HEK293 (cell line): Measurements from ENCODE around the gene MTA1.

Source experiments
- CTCF ChIA-PET: fragments of 350-600 bp; formaldehyde crosslinking; extraction: SDS; loops from one replicate; lab custom pipeline; 2021; ENCODE audit warnings: antibody characterized with exemption; lab: Yijun Ruan, JAX
- POLR2A ChIA-PET: fragments of 300-600 bp; formaldehyde crosslinking; extraction: SDS; loops from one replicate; lab custom pipeline; 2020; ENCODE audit warnings: antibody characterized with exemption, inconsistent platforms; lab: Yijun Ruan, JAX
- H3K27ac ChIP-seq: fragments of 200-500 bp; sonication (Bioruptor generic); 2 replicates; pipeline ENCODE4 v1.5.1; 2014; ENCODE audit warnings: low read depth, low read length, control low read depth, inconsistent platforms; ENCODE audit errors: extremely low read depth
- H3K36me3 ChIP-seq, 2 experiments: fragments of 200-500 bp in 1 of 2; sonication (Bioruptor generic) in 1 of 2; 1 replicate in 1 of 2; 2 replicates in 1 of 2; pipeline ENCODE4 v1.5.1; 2014 to 2017; ENCODE audit warnings: inconsistent platforms in 2 of 2, low read length in 2 of 2; ENCODE audit not compliant: control insufficient read depth in 2 of 2, insufficient read depth in 1 of 2
- H3K4me1 ChIP-seq: fragments of 200-500 bp; sonication (Bioruptor generic); 2 replicates; pipeline ENCODE4 v1.5.1; 2014; ENCODE audit warnings: mild to moderate bottlenecking, low read length, inconsistent platforms; ENCODE audit not compliant: control insufficient read depth, insufficient read depth
- H3K4me3 ChIP-seq: 2 replicates; pipeline ENCODE4 v1.5.1; 2011; ENCODE audit warnings: low read depth, mild to moderate bottlenecking, control low read depth, low read length, moderate library complexity
- H3K9me3 ChIP-seq: fragments of 200-500 bp; sonication (Bioruptor generic); 2 replicates; pipeline ENCODE4 v1.5.1; 2014; ENCODE audit warnings: low read depth, low read length, inconsistent platforms; ENCODE audit not compliant: control insufficient read depth, insufficient read depth
- EGR2 ChIP-seq: fragments of 450-650 bp; formaldehyde crosslinking; IDR thresholded peaks from 2 replicates; pipeline ENCODE4 v1.5.1; 2016; ENCODE audit warnings: low read depth, missing biosample characterization, missing genetic modification characterization
- IKZF3 ChIP-seq: fragments of 450-650 bp; IDR thresholded peaks from 2 replicates; pipeline ENCODE4 v1.5.0; 2018; ENCODE audit warnings: missing biosample characterization, mild to moderate bottlenecking, missing genetic modification characterization, moderate library complexity
- KLF10 ChIP-seq: fragments of 450-650 bp; IDR thresholded peaks from 2 replicates; pipeline ENCODE4 v1.5.1; 2018; ENCODE audit warnings: missing biosample characterization, mild to moderate bottlenecking, missing genetic modification characterization
- KLF7 ChIP-seq: fragments of 450-650 bp; formaldehyde crosslinking; IDR thresholded peaks from 2 replicates; pipeline ENCODE4 v1.5.1; 2016; ENCODE audit warnings: missing biosample characterization, missing genetic modification characterization, borderline replicate concordance
- KLF8 ChIP-seq: fragments of 450-650 bp; formaldehyde crosslinking; IDR thresholded peaks from 2 replicates; pipeline ENCODE4 v1.5.1; 2016; ENCODE audit warnings: missing biosample characterization, missing genetic modification characterization
- SCRT1 ChIP-seq: fragments of 450-650 bp; formaldehyde crosslinking; IDR thresholded peaks from 2 replicates; pipeline ENCODE4 v1.5.1; 2016; ENCODE audit warnings: missing biosample characterization, missing genetic modification characterization, borderline replicate concordance
- ZBTB26 ChIP-seq: fragments of 450-650 bp; formaldehyde crosslinking; optimal IDR thresholded peaks from 2 replicates; pipeline ENCODE3; 2016; ENCODE audit warnings: missing biosample characterization, mild to moderate bottlenecking, missing genetic modification characterization
- ZBTB8A ChIP-seq: fragments of 450-650 bp; formaldehyde crosslinking; IDR thresholded peaks from 2 replicates; pipeline ENCODE4 v1.5.1; 2016; ENCODE audit warnings: missing biosample characterization, missing genetic modification characterization
- ZNF18 ChIP-seq: fragments of 450-650 bp; formaldehyde crosslinking; IDR thresholded peaks from 2 replicates; pipeline ENCODE4 v1.5.1; 2016; ENCODE audit warnings: missing biosample characterization, missing genetic modification characterization
- ZNF223 ChIP-seq: fragments of 450-650 bp; formaldehyde crosslinking; IDR thresholded peaks from 2 replicates; pipeline ENCODE4 v1.5.1; 2016; ENCODE audit warnings: missing biosample characterization, missing genetic modification characterization
- ZNF24 ChIP-seq: fragments of 450-650 bp; formaldehyde crosslinking; IDR thresholded peaks from 2 replicates; pipeline ENCODE4 v1.5.1; 2016; ENCODE audit warnings: missing biosample characterization, missing genetic modification characterization
- ZNF335 ChIP-seq: fragments of 450-650 bp; formaldehyde crosslinking; conservative IDR thresholded peaks from 2 replicates; pipeline ENCODE4 v1.5.1; 2016; ENCODE audit warnings: missing biosample characterization, missing genetic modification characterization
- ZNF426 ChIP-seq: fragments of 450-650 bp; formaldehyde crosslinking; IDR thresholded peaks from 2 replicates; pipeline ENCODE4 v1.5.1; 2017; ENCODE audit warnings: missing biosample characterization, missing genetic modification characterization, mild to moderate bottlenecking, inconsistent platforms, moderate library complexity
- ZNF433 ChIP-seq: fragments of 450-650 bp; formaldehyde crosslinking; IDR thresholded peaks from 2 replicates; pipeline ENCODE4 v1.5.1; 2016; ENCODE audit warnings: missing biosample characterization, missing genetic modification characterization, low read depth
- ZNF560 ChIP-seq: fragments of 450-650 bp; formaldehyde crosslinking; IDR thresholded peaks from 2 replicates; pipeline ENCODE4 v1.5.1; 2017; ENCODE audit warnings: missing biosample characterization, missing genetic modification characterization, borderline replicate concordance
- ZNF561 ChIP-seq: fragments of 450-650 bp; IDR thresholded peaks from 2 replicates; pipeline ENCODE4 v1.5.1; 2018; ENCODE audit warnings: missing biosample characterization, missing genetic modification characterization, borderline replicate concordance
- ZNF580 ChIP-seq: fragments of 450-650 bp; formaldehyde crosslinking; IDR thresholded peaks from 2 replicates; pipeline ENCODE4 v1.5.1; 2016; ENCODE audit warnings: missing biosample characterization, missing genetic modification characterization
- ZNF585B ChIP-seq: fragments of 450-650 bp; formaldehyde crosslinking; IDR thresholded peaks from 2 replicates; pipeline ENCODE4 v1.5.1; 2016; ENCODE audit warnings: missing biosample characterization, missing genetic modification characterization
- ZNF623 ChIP-seq: fragments of 450-650 bp; formaldehyde crosslinking; IDR thresholded peaks from 2 replicates; pipeline ENCODE4 v1.5.1; 2016; ENCODE audit warnings: missing biosample characterization, missing genetic modification characterization
- ZNF654 ChIP-seq: fragments of 450-650 bp; formaldehyde crosslinking; IDR thresholded peaks from 2 replicates; pipeline ENCODE4 v1.5.1; 2016; ENCODE audit warnings: low read depth, missing biosample characterization, missing genetic modification characterization
- ZNF76 ChIP-seq: fragments of 450-650 bp; formaldehyde crosslinking; IDR thresholded peaks from 2 replicates; pipeline ENCODE4; 2016; ENCODE audit warnings: low read depth, missing biosample characterization, missing genetic modification characterization, borderline replicate concordance
- ZNF785 ChIP-seq: fragments of 450-650 bp; formaldehyde crosslinking; IDR thresholded peaks from 2 replicates; pipeline ENCODE4 v1.5.1; 2016; ENCODE audit warnings: missing biosample characterization, missing genetic modification characterization
- ZXDB ChIP-seq: fragments of 450-650 bp; formaldehyde crosslinking; IDR thresholded peaks from 2 replicates; pipeline ENCODE4 v1.5.1; 2016; ENCODE audit warnings: missing biosample characterization, missing genetic modification characterization

Gene MTA1

DNA sequence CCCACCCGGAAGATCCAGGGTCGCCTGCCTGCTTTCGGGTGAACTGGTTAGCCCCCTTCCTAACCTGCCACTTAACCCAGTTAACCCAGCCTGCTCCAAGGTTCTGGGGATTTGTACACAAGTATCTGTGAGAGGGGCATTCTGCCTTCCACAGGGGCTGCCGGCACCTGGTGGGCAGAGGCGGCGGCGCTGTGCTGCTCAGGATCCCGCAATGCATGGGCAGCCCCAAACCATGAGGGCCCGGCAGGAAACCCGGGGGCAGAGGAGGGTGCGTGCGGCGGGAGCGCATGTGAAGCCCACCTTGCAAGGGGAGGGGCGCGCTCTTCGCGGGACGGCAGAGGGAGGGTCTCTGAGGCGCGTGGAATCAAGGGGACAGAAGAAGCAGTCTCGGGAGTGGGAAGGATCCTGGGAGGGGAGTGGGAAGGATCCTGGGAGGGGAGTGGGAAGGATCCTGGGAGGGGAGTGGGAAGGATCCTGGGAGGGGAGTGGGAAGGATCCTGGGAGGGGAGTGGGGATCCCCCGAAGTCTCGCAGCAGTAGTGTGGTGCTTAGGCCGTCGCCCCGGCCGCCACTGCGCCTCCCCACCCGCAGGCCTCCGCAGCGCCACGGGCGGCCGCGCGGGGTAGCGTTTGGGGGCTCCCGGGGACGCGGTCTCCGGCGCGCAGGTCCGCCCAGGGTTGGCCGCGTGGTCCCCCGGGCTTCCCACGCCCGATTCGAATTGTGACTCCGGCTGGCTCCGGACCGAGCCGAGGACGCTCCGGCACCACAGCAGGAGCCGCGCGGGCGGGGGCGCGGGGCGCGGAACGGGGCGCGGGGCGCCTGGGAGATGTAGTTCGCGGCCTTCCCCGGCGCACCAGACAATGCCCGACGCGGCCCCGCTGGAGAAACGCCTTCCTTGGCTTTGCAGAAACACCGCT is 4.9 kb upstream of the MTA1 start (continued):
- TF ChIP-seq ZBTB26 (peak; percentile 85), ZNF24 (tag by site-specific recombination) (no peak), ZNF561 (peak; percentile 79; the same call in 1 of the 2 replicates), KLF8 (tag by site-specific recombination) (peak; percentile 33; the same call in 1 of the 2 replicates), KLF10 (tag by site-specific recombination) (0 out of 2 replicates have a peak, but pooled peaks have one; percentile 24), ZBTB8A (tag by site-specific recombination) (peak; percentile 75)

- peaks cover 5% of the 10 kb centered on the region for H3K4me1 ChIP-seq
- no peak overlapping the region for H3K27ac ChIP-seq
- H3K4me3 ChIP-seq, result no peak overlapping the region
- no peaks in the 10 kb centered on the region; a peak in 1 of 3 replicates for H3K36me3 ChIP-seq
- ChIA-PET CTCF (no interaction called here), POLR2A (interaction anchor here (0.6 to 0.7 kb wide), 2 partner anchors 13 to 39 kb away, joined by 3 read pairs; no protein-coding TSS in a partner anchor)
- H3K9me3 ChIP-seq, result no peaks in the 10 kb centered on the region
- TF ChIP-seq ZNF335 (tag by site-specific recombination) (peak; percentile 25), KLF7 (tag by site-specific recombination) (no peak)
Measured at GRCh38 chr14:105415481-105416428, 3.9 kb upstream of the MTA1 start.

GRCh38 chr14:105416671-105417070 is 3.0 kb upstream of the MTA1 start:
- CTCF ChIA-PET, result interaction anchor here (0.7 kb wide), 1 partner anchor 598 kb away, joined by 3 read pairs; no protein-coding TSS in a partner anchor
- POLR2A ChIA-PET, result no interaction called here
- peaks cover 0 to 6% of the 10 kb centered on the region in 2 experiments; a peak in 2 of 3 replicates for H3K36me3 ChIP-seq
- H3K9me3 ChIP-seq, result no peaks in the 10 kb centered on the region
- peaks cover 6% of the 10 kb centered on the region for H3K4me1 ChIP-seq
- no peak overlapping the region for H3K27ac ChIP-seq
- H3K4me3 ChIP-seq, result no peak overlapping the region
- TF ChIP-seq IKZF3 (tag by site-specific recombination), result no peak
- no peak for TF ChIP-seq ZNF580
- TF ChIP-seq SCRT1 (tag by site-specific recombination), result no peak
- TF ChIP-seq ZNF433 (tag by site-specific recombination), result 0 out of 2 replicates have a peak, but pooled peaks have one; percentile 36
- TF ChIP-seq ZNF585B, result no peak
- peak; percentile 62; the same call in 1 of the 2 replicates for TF ChIP-seq ZNF560 (tag by site-specific recombination)
- TF ChIP-seq ZNF18, result no peak
- TF ChIP-seq ZXDB (tag by site-specific recombination), result 0 out of 2 replicates have a peak, but pooled peaks have one; percentile 29
- TF ChIP-seq ZNF76, result no peak
- no peak for TF ChIP-seq EGR2
- TF ChIP-seq ZNF623 (tag by site-specific recombination), result peak; percentile 62
- no peak for TF ChIP-seq ZNF223 (tag by site-specific recombination)
- peak; percentile 27; the same call in 1 of the 2 replicates for TF ChIP-seq ZNF654
- peak; percentile 57 for TF ChIP-seq ZNF426 (tag by site-specific recombination)
- peak; percentile 46; the same call in 1 of the 2 replicates for TF ChIP-seq ZBTB8A (tag by site-specific recombination)
- no peak for TF ChIP-seq ZNF785 (tag by site-specific recombination)
